GM12878 (cell line): Measurements from ENCODE around the gene ZDHHC3.

Experiments
- CHD2 ChIP-seq: IDR thresholded peaks from 2 replicates; pipeline ENCODE4 v1.6.1; 2011; ENCODE audit warnings: low read depth, low read length, improper control_type of control experiment, borderline replicate concordance
- HDAC2 ChIP-seq: fragments of 200-600 bp; sonication (generic); IDR thresholded peaks from 2 replicates; pipeline ENCODE4 v1.6.1; 2017
- JUND ChIP-seq: IDR thresholded peaks from 2 replicates; pipeline ENCODE4 v1.6.1; 2012; ENCODE audit warnings: low read depth, mild to moderate bottlenecking, low read length, improper control_type of control experiment, moderate library complexity
- NFXL1 ChIP-seq: fragments of 450-650 bp; IDR thresholded peaks from 2 replicates; pipeline ENCODE4 v1.6.1; 2017; ENCODE audit warnings: antibody characterized with exemption, mild to moderate bottlenecking, borderline replicate concordance
- STAT3 ChIP-seq: IDR thresholded peaks from 2 replicates; pipeline ENCODE4 v1.6.1; 2011; ENCODE audit warnings: low read depth, low read length, improper control_type of control experiment
- ZSCAN29 ChIP-seq: fragments of 450-650 bp; IDR thresholded peaks from 2 replicates; pipeline ENCODE4 v1.6.1; 2017; ENCODE audit warnings: mild to moderate bottlenecking, moderate library complexity
- TF ChIP-seq, protein P1 (sequence below), 3 experiments: IDR thresholded peaks in 2 of 3; conservative IDR thresholded peaks in 1 of 3; 2 replicates each; pipeline ENCODE4 v1.5.1; 2011; ENCODE audit warnings: low read depth in 3 of 3, low read length in 3 of 3, mild to moderate bottlenecking in 3 of 3, control low read depth in 2 of 3, moderate library complexity in 2 of 3, inconsistent platforms in 1 of 3, mixed read lengths in 1 of 3; ENCODE audit not compliant: control insufficient read depth in 2 of 3, insufficient read depth in 1 of 3; ENCODE audit errors: extremely low read depth in 1 of 3
- TF ChIP-seq, protein P2 (sequence below): IDR thresholded peaks from 2 replicates; pipeline ENCODE4 v1.6.1; 2012; ENCODE audit warnings: low read length, inconsistent platforms
- TF ChIP-seq, protein P3 (sequence below): IDR thresholded peaks from 2 replicates; pipeline ENCODE4 v1.6.1; 2011; ENCODE audit warnings: low read depth, low read length, improper control_type of control experiment, borderline replicate concordance

DNA sequence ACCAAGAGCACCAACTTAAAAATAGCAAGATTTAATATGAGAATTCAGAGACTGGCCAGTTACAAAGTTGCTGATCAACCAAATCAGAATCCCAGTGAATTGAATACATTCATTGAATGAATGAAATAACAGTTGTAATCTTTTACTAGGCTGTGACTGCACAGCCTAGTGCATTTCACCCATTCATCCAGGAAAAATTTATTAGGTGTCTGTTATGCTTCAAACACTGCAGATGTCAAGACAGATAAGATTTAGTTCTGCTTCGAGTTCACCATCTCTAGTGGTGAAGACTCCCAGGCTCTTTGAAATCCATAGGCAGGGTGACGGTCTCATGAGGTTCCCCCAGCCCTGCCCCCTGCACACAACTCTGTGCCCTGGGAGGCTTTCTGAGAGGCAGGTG lies 72.7 kb downstream of the ZDHHC3 start:
- TF ChIP-seq NFXL1: no peak
- TF ChIP-seq, protein P1, sequence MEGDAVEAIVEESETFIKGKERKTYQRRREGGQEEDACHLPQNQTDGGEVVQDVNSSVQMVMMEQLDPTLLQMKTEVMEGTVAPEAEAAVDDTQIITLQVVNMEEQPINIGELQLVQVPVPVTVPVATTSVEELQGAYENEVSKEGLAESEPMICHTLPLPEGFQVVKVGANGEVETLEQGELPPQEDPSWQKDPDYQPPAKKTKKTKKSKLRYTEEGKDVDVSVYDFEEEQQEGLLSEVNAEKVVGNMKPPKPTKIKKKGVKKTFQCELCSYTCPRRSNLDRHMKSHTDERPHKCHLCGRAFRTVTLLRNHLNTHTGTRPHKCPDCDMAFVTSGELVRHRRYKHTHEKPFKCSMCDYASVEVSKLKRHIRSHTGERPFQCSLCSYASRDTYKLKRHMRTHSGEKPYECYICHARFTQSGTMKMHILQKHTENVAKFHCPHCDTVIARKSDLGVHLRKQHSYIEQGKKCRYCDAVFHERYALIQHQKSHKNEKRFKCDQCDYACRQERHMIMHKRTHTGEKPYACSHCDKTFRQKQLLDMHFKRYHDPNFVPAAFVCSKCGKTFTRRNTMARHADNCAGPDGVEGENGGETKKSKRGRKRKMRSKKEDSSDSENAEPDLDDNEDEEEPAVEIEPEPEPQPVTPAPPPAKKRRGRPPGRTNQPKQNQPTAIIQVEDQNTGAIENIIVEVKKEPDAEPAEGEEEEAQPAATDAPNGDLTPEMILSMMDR (IDR thresholded peaks at IDR 0.05 in 2 of 3, conservative IDR thresholded peaks at IDR 0.05 in 1 of 3; ENCODE audit: control insufficient read depth in 2 of 3, extremely low read depth in 1 of 3, insufficient read depth in 1 of 3, low read depth in 3 of 3, low read length in 3 of 3): no peak
- TF ChIP-seq, protein P2, sequence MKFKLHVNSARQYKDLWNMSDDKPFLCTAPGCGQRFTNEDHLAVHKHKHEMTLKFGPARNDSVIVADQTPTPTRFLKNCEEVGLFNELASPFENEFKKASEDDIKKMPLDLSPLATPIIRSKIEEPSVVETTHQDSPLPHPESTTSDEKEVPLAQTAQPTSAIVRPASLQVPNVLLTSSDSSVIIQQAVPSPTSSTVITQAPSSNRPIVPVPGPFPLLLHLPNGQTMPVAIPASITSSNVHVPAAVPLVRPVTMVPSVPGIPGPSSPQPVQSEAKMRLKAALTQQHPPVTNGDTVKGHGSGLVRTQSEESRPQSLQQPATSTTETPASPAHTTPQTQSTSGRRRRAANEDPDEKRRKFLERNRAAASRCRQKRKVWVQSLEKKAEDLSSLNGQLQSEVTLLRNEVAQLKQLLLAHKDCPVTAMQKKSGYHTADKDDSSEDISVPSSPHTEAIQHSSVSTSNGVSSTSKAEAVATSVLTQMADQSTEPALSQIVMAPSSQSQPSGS: no peak
- TF ChIP-seq ZSCAN29: no peak
- TF ChIP-seq HDAC2: no peak
- TF ChIP-seq JUND: no peak
- TF ChIP-seq CHD2: no peak
- TF ChIP-seq, protein P3, sequence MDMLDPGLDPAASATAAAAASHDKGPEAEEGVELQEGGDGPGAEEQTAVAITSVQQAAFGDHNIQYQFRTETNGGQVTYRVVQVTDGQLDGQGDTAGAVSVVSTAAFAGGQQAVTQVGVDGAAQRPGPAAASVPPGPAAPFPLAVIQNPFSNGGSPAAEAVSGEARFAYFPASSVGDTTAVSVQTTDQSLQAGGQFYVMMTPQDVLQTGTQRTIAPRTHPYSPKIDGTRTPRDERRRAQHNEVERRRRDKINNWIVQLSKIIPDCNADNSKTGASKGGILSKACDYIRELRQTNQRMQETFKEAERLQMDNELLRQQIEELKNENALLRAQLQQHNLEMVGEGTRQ: no peak
- TF ChIP-seq STAT3: no peak
